Left renal cortex interstitium (tissue), 4 donors: ENCODE results near the gene SVOP. TPM values are rescaled to one million over a fixed set of nuclear protein-coding genes. Genes with fewer than 3 reads are reported as not detected.
"Not testable (repeated sequence)": the region's sequence is repeated elsewhere in the genome, so short reads cannot be mapped to it uniquely, and the experiment has no call there.

Source experiments
- DNase-seq, 4 donors: peaks; one replicate each; pipeline ENCODE4 v3.0.0-alpha.2; 2013; ENCODE audit warnings: low read depth in 4 of 4, low spot score in 2 of 4, missing footprints in 1 of 4
- polyA plus RNA-seq, 4 donors: library from polyadenylated mRNA; unstranded; fragments of 120-200 nt; gene quantifications; one replicate each; pipeline ENCODE4 v1.2.1, GENCODE V29; 2013; ENCODE audit not compliant: insufficient read length in 4 of 4

Gene SVOP
- polyA plus RNA-seq, 4 donors, result 0.06 to 0.11 (median 0.09) TPM; not detected in 1

GRCh38 chr12:108896817-108897216, 124.1 kb downstream of the SVOP start:
- DNase-seq, result no peak

DNA sequence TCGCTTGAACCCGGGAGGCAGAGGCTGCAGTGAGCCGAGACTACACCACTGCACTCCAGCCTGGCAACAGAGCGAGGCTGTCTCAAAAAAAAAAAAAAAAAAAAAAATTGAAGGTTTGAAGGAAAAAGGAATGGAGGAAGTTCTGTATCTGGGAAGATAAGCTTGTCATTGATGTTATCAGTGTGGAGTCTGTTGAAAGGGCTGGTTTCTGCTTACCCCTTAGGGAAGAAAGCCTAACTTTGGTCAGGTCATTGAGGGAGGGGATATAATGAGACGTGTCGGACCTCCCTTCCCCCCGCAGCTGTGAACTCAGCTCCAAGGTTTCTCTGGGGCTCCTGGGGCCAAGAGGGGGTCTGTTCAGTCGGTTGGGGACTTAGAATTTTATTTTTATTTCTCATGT, 124.5 kb downstream of the SVOP start:
- no peak for DNase-seq

DNA sequence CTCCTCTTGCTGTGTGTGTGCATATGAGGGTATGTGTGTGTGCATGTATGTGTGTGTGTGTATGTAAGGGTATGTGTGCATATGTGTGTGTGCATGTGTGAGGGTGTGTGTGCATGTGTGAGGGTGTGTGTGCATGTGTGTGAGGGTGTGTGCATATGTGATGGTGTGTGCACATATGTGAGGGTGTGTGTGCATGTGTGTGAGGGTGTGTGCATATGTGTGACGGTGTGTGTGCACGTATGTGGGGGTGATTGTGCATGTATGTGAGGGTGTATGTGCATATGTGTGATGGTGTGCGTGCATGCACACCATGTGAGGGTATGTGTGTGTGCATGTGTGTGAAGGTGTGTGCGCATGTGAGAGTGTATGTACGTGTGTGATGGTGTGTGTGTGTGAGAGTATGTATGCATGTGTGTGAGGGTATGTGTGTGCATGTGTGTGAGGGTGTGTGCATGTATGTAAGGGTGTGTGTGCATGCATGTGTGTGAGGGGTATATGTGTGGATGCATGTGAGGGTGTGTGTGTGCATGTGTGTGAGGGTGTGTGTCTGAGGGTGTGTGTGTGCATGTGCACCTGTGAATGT, 125.6 kb downstream of the SVOP start:
- DNase-seq, result no peak

- DNase-seq, result no peak
These were observed 130.7 kb downstream of the SVOP start for GRCh38 chr12:108890208-108890607.

DNA sequence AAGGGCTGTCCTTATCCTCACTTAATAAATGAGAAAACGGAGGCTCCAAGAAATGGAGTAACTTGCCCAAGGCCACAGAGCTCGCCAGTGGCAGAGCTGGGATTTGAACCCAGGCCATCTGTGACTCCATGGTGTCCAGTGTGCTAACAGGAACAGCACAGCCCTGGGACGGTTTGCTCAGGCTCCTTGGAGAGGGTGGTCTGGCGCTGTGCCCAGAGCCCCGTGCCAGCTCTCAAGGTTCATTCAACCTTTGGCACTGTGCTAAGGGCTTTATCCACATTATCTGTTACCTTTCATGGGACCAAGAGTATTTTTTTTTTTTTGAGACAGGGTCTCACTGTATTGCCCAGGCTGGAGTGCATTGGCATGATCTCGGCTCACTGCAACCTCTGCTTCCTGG, 132.8 kb downstream of the SVOP start:
- no peak for DNase-seq

DNA sequence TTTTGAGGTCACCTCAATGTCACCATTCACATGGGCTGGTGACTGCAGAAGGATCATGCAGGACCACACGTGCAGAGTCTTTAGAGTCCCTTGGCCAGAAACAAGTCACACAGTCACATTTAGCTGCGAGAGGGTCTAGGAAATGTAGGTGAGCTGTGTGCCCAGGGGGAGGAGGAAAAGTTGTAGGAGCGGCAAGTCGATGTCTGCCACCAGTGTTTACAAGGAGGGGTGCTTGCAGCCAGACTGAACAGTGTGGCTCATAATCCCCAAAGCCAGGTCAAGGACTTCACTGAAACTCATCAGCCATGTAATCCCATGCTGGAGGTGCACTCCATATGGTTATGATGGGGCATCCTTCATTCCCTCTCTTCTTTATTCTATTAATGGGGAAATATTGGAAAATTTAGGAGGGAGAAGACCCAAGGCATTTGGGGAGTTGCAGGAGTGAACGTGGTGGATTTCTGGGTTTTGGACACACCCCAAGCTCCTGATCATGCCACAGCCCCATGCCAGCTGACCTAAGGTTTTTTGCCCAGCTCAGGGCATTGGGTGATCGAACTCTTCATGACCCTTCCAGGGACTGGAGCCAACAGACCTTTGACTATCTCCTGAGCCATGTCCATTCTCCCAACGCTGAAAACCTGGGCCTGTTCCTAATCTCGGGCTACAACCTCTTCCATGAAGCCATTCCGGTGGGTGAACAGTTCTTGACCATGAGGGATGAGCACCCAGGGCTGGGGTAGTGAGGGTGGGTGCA, 133.8 kb downstream of the SVOP start:
- no peak for DNase-seq

DNA sequence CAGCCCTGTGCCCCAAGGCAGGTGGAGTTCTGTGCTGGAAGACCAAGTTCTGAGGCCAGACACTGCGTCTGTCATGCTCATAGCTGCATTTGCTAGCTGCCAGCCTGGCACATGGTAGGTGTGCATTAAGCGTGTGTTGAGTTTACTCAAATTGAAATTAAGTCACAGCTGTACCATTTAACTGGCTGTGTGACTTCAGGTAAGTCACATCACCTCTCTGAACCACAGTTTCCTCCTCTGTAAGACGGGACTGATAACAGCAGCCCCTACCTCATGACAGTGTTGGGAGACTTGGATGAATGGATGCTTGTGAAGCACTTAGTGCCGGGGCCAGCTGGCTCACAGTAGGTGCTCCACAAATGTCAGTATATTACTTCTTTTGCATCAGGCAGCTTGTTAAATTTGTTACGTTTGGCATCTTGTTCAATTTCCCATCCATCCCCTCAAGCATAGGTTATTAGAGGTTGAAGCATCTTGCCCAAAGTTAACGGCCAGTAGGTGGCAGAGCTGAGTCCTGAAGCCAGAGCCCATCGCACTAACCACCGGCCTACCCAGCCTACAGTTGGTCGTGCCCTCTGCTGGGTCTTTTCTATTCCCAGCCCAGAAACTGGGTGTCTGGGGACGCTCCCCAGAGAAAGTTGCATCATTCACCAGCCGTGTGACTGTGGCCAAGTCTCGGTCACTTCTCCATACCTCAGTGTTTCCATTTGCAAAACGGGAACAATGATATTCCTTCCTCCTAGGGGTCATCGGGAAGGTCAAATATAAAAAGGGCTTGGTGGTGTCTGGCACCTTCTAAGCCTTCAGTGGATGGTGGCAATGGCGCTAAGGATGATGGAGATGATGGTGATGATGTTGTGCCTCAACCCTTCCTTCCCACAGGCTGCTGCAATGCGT, 136.5 kb downstream of the SVOP start:
- no peak for DNase-seq

DNA sequence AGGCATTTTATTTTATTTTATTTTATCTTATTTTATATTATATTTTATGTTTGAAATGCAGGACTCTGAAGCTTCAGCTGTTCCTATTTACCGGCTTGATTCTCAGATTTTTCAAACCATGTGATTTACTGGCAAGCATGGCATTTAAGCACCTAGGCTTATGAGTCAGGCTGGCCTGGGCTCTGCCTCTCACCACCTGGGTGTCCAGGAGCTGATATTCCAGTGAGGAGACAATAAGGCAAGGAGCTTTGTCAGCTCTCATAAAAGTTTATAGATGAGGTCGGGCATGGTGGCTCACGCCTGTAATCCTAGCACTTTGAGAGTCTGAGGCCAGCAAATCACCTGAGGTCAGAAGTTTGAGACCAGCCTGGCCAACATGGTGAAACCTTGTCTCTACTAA, 138.9 kb downstream of the SVOP start:
- no peak for DNase-seq

GRCh38 chr12:108879615-108880254, 141.1 kb downstream of the SVOP start, which contains the start of gene DAO:
Gene DAO, plus strand, starts transcription at chr12:108880092. Its CDS starts 4,915 bp downstream, at chr12:108885007.
- no peak for DNase-seq

GRCh38 chr12:108876550-108876949, 144.3 kb downstream of the SVOP start:
- no peak for DNase-seq

DNA sequence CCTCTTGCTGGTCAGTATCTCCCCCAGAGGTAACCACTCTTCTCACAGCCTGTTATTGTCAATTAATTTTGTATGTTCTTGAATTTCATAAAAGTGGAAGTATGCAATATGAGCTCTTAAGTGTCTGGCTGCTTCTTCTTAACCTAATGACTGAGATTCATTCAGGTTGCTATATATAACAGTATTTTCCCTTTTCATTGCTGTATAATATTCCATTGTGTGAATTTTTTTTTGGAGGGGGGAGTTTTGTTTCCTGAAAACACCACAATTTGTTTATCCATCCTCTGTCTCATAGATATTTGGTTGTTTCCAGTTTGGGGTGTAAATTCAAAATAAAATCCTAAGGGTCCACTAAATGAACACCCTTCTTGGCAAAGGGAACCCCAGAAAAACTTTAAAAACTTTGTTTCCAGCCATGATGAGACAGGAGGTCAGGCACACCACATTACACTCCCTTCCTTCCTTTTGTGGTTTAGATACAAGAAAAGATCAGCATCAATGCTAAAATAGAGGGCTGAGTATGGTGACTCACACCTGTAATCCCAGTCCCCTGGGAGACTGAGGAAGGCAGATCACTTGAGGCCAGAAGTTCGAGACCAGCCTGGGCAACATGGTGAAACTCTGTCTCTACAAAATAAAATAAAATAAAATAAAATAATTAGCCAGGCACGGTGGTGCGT, 145.0 kb downstream of the SVOP start:
- DNase-seq, result no peak

- DNase-seq, result no peak
These were observed 145.6 kb downstream of the SVOP start for GRCh38 chr12:108875280-108875679.

- no peak for DNase-seq
These were observed 152.1 kb downstream of the SVOP start for GRCh38 chr12:108868781-108869180.

GRCh38 chr12:108866083-108866482, 154.8 kb downstream of the SVOP start:
- not testable (repeated sequence) for DNase-seq

DNA sequence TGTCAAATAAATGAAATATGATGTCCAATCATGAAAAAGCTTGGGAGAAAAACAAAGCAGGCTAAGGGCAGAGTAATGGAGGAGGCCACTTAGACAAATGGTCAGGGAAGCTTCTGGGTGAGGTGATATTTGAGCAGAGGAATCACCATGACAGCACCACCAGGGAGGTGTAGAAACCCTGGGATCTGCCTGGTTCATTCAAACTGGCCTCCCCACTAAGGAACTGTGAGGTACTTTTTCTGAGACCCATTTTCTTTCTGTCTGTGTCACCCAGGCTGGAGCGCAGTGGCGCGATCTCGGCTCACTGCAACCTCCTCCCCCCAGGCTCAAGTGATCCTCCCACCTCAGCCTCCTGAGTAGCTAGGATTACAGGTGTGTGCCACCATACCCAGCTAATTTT, 155.7 kb downstream of the SVOP start:
- no peak for DNase-seq

GRCh38 chr12:108862588-108862959, 158.3 kb downstream of the SVOP start:
- DNase-seq, result no peak

DNA sequence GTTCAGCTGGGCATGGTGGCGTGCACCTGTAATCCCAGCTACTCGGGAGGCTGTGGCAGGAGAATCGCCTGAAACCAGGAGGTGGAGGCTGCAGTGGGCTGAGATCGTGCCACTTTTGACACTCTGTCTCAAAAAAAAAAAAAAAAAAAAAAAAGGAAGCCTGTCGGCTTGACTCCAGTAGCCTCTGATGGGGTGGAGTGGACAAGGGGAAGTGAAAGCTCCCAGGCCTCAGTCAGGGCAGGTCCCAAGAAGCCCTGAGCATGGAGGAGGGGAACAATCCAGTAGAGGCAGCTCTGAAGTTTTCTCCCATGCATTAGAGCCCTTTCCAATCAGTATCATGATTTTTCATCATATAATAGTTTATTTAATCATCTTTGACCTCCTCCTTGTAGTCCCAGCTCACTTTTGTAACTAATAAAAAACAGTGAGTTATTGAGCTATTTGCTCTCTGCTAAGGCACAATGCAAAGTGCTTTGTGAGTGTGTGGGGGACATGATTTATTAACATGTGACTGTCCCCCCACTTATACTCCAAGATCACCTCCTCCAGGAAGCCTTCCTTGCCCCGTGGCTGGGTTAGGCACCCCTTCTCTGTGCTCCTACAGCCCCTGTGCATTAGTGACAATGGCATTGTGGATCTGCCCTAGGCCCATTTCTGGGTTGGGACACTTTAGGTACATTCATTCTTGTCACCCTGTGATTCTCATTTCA, 158.8 kb downstream of the SVOP start:
- no peak for DNase-seq

- no peak for DNase-seq
These were observed 160.4 kb downstream of the SVOP start for GRCh38 chr12:108860443-108860842.

DNA sequence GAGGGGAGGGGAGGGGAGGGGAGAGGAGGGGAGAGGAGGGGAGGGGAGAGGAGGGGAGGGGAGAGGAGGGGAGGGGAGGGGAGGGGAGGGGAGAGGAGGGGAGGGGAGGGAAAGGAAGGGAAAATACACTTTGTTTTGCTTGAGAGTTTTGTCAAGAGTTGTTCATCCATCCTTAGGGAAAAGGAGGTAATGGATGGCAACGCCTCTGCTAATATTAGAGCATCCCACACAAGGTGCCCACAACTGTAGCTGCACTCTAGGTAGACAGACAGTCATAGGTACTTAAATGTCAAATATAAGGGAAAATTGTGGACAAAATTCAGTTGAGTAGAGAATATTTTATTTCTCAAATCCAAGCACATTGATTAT, 161.0 kb downstream of the SVOP start:
- DNase-seq, result no peak
